Measurements from ENCODE around the gene PTPRG. TPM values are rescaled to one million over a fixed set of nuclear protein-coding genes. Genes with fewer than 3 reads are reported as not detected.

PTPRG gene
- total and polyA plus RNA-seq, 10 of the 15 experiments (the other 5 are each of a cell fraction or from before 2014, with no cell fraction given): 0.29 to 20.7 (median 1.4) TPM

DNA sequence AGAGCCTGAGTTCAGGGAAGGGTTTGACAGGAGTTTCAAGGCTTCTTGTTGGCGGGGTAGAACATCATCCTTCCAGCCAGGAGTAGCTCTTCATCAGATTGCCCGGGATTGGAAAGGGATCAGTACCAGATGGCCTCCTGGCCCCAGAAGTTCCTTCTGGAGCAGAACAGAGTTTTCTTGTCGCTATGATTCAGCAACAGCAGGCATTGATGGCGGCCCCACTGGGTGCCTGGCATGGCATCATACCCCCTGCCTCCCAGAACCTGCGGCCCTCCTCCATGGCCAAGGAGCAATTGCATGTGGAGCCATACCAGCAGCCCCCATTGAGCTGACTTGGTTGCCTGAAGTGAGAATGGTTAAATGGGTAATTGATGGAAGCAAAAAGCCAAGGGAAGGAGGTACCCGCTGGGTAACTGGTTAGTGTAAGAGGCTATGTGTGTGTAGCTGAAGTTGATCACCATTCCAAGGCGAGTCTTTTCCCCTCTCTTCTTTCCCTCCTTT lies 305.6 kb downstream of the PTPRG start:
- no peaks in the 10 kb centered on the region for H3K27me3 ChIP-seq (replicated peaks in 1 of 2; ENCODE audit: control insufficient read depth in 2 of 2, insufficient read depth in 2 of 2, low read length in 1 of 2)
- ChIA-PET SMC1A (ENCODE audit: uncharacterized antibody, unreplicated experiment) (interaction anchor here (0.7 to 2.9 kb wide), 10 partner anchors 8 to 263 kb away, joined by 3 to 12 read pairs (median 3); no protein-coding TSS in a partner anchor), CTCF (interaction anchor here (0.7 to 3.1 kb wide), 5 partner anchors 9 to 97 kb away, joined by 3 to 12 read pairs (median 4); no protein-coding TSS in a partner anchor), RAD21 (ENCODE audit: unreplicated experiment) (interaction anchor here (0.7 to 1.4 kb wide), 3 partner anchors 11 to 330 kb away, joined by 3 to 4 read pairs (median 4); no protein-coding TSS in a partner anchor), POLR2A (interaction anchor here (1.0 kb wide), 1 partner anchor 27 kb away, joined by 4 read pairs; no protein-coding TSS in a partner anchor)
- H3K9ac ChIP-seq (ENCODE audit: control insufficient read depth, insufficient read depth, low read length): no peak overlapping the region
- ATAC-seq: no peak
- no peaks in the 10 kb centered on the region for H3K79me2 ChIP-seq (ENCODE audit: control insufficient read depth, insufficient read depth, low read length)
- H3K4me3 ChIP-seq: no peak overlapping the region
- H3K4me2 ChIP-seq (ENCODE audit: control insufficient read depth, insufficient read depth): no peak overlapping the region
- no peaks in the 10 kb centered on the region for H3K36me3 ChIP-seq (ENCODE audit: control insufficient read depth in 2 of 2, insufficient read depth in 2 of 2, low read length in 1 of 2)
- intact Hi-C loops (cut with micrococcal nuclease; ENCODE audit: unreplicated experiment): no loop called here
- no peak for FAIRE-seq
- no TSS peak for BruUV-seq (replicated peaks)
- H3K27ac ChIP-seq (ENCODE audit: control insufficient read depth, insufficient read depth): no peak overlapping the region
- WGBS (ENCODE audit: insufficient coverage, insufficient replicate concordance, low lambda C conversion rate, missing lambda C conversion rate): 25% methylated on average over 7 of the region's 7 CpGs
- in situ Hi-C loops (cut with MboI): no loop called here
- no peaks in the 10 kb centered on the region for H3K9me3 ChIP-seq (replicated peaks; ENCODE audit: control insufficient read depth, insufficient read depth, low read length)
- H4K20me1 ChIP-seq (ENCODE audit: control insufficient read depth, insufficient read depth): no peaks in the 10 kb centered on the region
- DNase-seq (ENCODE audit: low read depth, low spot score): no peak
- no peaks in the 10 kb centered on the region for H3K4me1 ChIP-seq (ENCODE audit: control insufficient read depth, insufficient read depth, low read length)
- H2AFZ ChIP-seq (ENCODE audit: control insufficient read depth, low read depth, low read length): no peak overlapping the region
- TF ChIP-seq, protein P1, sequence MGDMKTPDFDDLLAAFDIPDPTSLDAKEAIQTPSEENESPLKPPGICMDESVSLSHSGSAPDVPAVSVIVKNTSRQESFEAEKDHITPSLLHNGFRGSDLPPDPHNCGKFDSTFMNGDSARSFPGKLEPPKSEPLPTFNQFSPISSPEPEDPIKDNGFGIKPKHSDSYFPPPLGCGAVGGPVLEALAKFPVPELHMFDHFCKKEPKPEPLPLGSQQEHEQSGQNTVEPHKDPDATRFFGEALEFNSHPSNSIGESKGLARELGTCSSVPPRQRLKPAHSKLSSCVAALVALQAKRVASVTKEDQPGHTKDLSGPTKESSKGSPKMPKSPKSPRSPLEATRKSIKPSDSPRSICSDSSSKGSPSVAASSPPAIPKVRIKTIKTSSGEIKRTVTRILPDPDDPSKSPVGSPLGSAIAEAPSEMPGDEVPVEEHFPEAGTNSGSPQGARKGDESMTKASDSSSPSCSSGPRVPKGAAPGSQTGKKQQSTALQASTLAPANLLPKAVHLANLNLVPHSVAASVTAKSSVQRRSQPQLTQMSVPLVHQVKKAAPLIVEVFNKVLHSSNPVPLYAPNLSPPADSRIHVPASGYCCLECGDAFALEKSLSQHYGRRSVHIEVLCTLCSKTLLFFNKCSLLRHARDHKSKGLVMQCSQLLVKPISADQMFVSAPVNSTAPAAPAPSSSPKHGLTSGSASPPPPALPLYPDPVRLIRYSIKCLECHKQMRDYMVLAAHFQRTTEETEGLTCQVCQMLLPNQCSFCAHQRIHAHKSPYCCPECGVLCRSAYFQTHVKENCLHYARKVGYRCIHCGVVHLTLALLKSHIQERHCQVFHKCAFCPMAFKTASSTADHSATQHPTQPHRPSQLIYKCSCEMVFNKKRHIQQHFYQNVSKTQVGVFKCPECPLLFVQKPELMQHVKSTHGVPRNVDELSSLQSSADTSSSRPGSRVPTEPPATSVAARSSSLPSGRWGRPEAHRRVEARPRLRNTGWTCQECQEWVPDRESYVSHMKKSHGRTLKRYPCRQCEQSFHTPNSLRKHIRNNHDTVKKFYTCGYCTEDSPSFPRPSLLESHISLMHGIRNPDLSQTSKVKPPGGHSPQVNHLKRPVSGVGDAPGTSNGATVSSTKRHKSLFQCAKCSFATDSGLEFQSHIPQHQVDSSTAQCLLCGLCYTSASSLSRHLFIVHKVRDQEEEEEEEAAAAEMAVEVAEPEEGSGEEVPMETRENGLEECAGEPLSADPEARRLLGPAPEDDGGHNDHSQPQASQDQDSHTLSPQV (IDR thresholded peaks at IDR 0.05): no peak
- no peak for TF ChIP-seq SP1 (IDR thresholded peaks at IDR 0.05; ENCODE audit: low read depth, low read length)
- TF ChIP-seq NFIC (IDR thresholded peaks at IDR 0.05; ENCODE audit: low read depth, low read length): no peak
- TF ChIP-seq, protein P2, sequence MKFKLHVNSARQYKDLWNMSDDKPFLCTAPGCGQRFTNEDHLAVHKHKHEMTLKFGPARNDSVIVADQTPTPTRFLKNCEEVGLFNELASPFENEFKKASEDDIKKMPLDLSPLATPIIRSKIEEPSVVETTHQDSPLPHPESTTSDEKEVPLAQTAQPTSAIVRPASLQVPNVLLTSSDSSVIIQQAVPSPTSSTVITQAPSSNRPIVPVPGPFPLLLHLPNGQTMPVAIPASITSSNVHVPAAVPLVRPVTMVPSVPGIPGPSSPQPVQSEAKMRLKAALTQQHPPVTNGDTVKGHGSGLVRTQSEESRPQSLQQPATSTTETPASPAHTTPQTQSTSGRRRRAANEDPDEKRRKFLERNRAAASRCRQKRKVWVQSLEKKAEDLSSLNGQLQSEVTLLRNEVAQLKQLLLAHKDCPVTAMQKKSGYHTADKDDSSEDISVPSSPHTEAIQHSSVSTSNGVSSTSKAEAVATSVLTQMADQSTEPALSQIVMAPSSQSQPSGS (IDR thresholded peaks at IDR 0.05; ENCODE audit: low read length): no peak
- TF ChIP-seq POU2F2 (IDR thresholded peaks at IDR 0.05; ENCODE audit: borderline replicate concordance, low read depth, low read length): no peak
- TF ChIP-seq NBN (IDR thresholded peaks at IDR 0.05): no peak
- TF ChIP-seq, protein P3, sequence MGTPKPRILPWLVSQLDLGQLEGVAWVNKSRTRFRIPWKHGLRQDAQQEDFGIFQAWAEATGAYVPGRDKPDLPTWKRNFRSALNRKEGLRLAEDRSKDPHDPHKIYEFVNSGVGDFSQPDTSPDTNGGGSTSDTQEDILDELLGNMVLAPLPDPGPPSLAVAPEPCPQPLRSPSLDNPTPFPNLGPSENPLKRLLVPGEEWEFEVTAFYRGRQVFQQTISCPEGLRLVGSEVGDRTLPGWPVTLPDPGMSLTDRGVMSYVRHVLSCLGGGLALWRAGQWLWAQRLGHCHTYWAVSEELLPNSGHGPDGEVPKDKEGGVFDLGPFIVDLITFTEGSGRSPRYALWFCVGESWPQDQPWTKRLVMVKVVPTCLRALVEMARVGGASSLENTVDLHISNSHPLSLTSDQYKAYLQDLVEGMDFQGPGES (IDR thresholded peaks at IDR 0.05): no peak
- TF ChIP-seq ZNF24 (IDR thresholded peaks at IDR 0.05): no peak
- TF ChIP-seq EP300 (IDR thresholded peaks at IDR 0.05; ENCODE audit: borderline replicate concordance in 1 of 2, control insufficient read depth in 1 of 2, low read depth in 2 of 2, low read length in 2 of 2): no peak
- TF ChIP-seq, protein P4, sequence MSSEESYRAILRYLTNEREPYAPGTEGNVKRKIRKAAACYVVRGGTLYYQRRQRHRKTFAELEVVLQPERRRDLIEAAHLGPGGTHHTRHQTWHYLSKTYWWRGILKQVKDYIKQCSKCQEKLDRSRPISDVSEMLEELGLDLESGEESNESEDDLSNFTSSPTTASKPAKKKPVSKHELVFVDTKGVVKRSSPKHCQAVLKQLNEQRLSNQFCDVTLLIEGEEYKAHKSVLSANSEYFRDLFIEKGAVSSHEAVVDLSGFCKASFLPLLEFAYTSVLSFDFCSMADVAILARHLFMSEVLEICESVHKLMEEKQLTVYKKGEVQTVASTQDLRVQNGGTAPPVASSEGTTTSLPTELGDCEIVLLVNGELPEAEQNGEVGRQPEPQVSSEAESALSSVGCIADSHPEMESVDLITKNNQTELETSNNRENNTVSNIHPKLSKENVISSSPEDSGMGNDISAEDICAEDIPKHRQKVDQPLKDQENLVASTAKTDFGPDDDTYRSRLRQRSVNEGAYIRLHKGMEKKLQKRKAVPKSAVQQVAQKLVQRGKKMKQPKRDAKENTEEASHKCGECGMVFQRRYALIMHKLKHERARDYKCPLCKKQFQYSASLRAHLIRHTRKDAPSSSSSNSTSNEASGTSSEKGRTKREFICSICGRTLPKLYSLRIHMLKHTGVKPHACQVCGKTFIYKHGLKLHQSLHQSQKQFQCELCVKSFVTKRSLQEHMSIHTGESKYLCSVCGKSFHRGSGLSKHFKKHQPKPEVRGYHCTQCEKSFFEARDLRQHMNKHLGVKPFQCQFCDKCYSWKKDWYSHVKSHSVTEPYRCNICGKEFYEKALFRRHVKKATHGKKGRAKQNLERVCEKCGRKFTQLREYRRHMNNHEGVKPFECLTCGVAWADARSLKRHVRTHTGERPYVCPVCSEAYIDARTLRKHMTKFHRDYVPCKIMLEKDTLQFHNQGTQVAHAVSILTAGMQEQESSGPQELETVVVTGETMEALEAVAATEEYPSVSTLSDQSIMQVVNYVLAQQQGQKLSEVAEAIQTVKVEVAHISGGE (CRISPR knock-in tag; IDR thresholded peaks at IDR 0.05): no peak
- no peak for TF ChIP-seq TCF7 (IDR thresholded peaks at IDR 0.05; ENCODE audit: borderline replicate concordance)
